Ishikawa (cell line): ENCODE results near the gene RIMBP2.

ENCODE experiments used
- CEBPB ChIP-seq: IDR thresholded peaks from 2 replicates; pipeline ENCODE4 v1.6.1; 2012
- CREB1 ChIP-seq: IDR thresholded peaks from 2 replicates; pipeline ENCODE4 v1.6.1; 2012; ENCODE audit warnings: low read depth
- EGR1 ChIP-seq: IDR thresholded peaks from 2 replicates; pipeline ENCODE4 v1.6.1; 2012
- EP300 ChIP-seq: IDR thresholded peaks from 2 replicates; pipeline ENCODE4 v1.6.1; 2012; ENCODE audit warnings: borderline replicate concordance
- FOXM1 ChIP-seq: IDR thresholded peaks from 2 replicates; pipeline ENCODE4 v1.6.1; 2012; ENCODE audit warnings: low read depth, borderline replicate concordance
- MAX ChIP-seq: IDR thresholded peaks from 2 replicates; pipeline ENCODE4 v1.6.1; 2012
- NFIC ChIP-seq: IDR thresholded peaks from 2 replicates; pipeline ENCODE4 v1.6.1; 2012
- RAD21 ChIP-seq: IDR thresholded peaks from 2 replicates; pipeline ENCODE4 v1.6.1; 2012; ENCODE audit warnings: low read depth
- TAF1 ChIP-seq: IDR thresholded peaks from 2 replicates; pipeline ENCODE4 v1.6.1; 2012; ENCODE audit warnings: low read depth, mild to moderate bottlenecking
- TCF12 ChIP-seq: IDR thresholded peaks from 2 replicates; pipeline ENCODE4 v1.6.1; 2012; ENCODE audit warnings: low read depth
- TEAD4 ChIP-seq: IDR thresholded peaks from 2 replicates; pipeline ENCODE4 v1.6.1; 2012
- YY1 ChIP-seq: IDR thresholded peaks from 2 replicates; pipeline ENCODE4 v1.6.1; 2012; ENCODE audit warnings: low read depth
- ZBTB7A ChIP-seq: IDR thresholded peaks from 2 replicates; pipeline ENCODE4 v1.6.1; 2012; ENCODE audit warnings: low read depth
- TF ChIP-seq, protein P1 (sequence below): IDR thresholded peaks from 2 replicates; pipeline ENCODE4 v1.6.1; 2012; ENCODE audit warnings: low read depth, mild to moderate bottlenecking
- TF ChIP-seq, protein P2 (sequence below): IDR thresholded peaks from 2 replicates; pipeline ENCODE4 v1.6.1; 2012

Gene RIMBP2

DNA sequence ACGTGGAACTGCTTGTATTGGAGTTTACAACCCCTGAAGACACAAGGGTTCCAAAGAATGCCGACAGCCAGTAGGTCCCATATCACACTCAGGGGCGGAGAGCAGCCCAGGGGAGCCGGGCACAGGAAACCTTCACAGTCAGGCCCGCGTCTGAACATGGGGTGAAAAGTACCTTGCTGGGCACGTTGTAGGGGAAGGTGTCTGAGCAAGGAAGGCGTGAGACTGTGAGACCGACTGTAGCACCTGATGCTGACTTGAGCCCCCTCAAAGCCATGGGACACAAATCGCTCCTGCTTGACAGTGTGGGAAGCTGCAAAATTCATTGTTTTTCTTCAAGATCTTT lies 14.7 kb downstream of the RIMBP2 start:
- TF ChIP-seq, protein P1, sequence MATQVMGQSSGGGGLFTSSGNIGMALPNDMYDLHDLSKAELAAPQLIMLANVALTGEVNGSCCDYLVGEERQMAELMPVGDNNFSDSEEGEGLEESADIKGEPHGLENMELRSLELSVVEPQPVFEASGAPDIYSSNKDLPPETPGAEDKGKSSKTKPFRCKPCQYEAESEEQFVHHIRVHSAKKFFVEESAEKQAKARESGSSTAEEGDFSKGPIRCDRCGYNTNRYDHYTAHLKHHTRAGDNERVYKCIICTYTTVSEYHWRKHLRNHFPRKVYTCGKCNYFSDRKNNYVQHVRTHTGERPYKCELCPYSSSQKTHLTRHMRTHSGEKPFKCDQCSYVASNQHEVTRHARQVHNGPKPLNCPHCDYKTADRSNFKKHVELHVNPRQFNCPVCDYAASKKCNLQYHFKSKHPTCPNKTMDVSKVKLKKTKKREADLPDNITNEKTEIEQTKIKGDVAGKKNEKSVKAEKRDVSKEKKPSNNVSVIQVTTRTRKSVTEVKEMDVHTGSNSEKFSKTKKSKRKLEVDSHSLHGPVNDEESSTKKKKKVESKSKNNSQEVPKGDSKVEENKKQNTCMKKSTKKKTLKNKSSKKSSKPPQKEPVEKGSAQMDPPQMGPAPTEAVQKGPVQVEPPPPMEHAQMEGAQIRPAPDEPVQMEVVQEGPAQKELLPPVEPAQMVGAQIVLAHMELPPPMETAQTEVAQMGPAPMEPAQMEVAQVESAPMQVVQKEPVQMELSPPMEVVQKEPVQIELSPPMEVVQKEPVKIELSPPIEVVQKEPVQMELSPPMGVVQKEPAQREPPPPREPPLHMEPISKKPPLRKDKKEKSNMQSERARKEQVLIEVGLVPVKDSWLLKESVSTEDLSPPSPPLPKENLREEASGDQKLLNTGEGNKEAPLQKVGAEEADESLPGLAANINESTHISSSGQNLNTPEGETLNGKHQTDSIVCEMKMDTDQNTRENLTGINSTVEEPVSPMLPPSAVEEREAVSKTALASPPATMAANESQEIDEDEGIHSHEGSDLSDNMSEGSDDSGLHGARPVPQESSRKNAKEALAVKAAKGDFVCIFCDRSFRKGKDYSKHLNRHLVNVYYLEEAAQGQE, result no peak
- TF ChIP-seq CREB1 (no peak), YY1 (no peak), TCF12 (no peak), EP300 (no peak), ZBTB7A (no peak), FOXM1 (no peak), EGR1 (no peak), CEBPB (no peak), NFIC (no peak), TEAD4 (no peak), TAF1 (no peak), RAD21 (no peak)
- TF ChIP-seq, protein P2, sequence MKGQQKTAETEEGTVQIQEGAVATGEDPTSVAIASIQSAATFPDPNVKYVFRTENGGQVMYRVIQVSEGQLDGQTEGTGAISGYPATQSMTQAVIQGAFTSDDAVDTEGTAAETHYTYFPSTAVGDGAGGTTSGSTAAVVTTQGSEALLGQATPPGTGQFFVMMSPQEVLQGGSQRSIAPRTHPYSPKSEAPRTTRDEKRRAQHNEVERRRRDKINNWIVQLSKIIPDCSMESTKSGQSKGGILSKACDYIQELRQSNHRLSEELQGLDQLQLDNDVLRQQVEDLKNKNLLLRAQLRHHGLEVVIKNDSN, result no peak

GRCh38 chr12:130700492-130701401 lies 15.4 kb downstream of the RIMBP2 start:
- TF ChIP-seq EGR1, result no peak
- TF ChIP-seq NFIC, result no peak

GRCh38 chr12:130698106-130698505 lies 18.0 kb downstream of the RIMBP2 start:
- TF ChIP-seq MAX, result no peak
- TF ChIP-seq TCF12, result no peak
- TF ChIP-seq ZBTB7A, result no peak
- no peak for TF ChIP-seq CEBPB
- TF ChIP-seq TEAD4, result no peak
- TF ChIP-seq, protein P1, result no peak
- no peak for TF ChIP-seq NFIC
- no peak for TF ChIP-seq EGR1
- no peak for TF ChIP-seq TAF1
- no peak for TF ChIP-seq RAD21
- no peak for TF ChIP-seq EP300
- TF ChIP-seq YY1, result no peak

DNA sequence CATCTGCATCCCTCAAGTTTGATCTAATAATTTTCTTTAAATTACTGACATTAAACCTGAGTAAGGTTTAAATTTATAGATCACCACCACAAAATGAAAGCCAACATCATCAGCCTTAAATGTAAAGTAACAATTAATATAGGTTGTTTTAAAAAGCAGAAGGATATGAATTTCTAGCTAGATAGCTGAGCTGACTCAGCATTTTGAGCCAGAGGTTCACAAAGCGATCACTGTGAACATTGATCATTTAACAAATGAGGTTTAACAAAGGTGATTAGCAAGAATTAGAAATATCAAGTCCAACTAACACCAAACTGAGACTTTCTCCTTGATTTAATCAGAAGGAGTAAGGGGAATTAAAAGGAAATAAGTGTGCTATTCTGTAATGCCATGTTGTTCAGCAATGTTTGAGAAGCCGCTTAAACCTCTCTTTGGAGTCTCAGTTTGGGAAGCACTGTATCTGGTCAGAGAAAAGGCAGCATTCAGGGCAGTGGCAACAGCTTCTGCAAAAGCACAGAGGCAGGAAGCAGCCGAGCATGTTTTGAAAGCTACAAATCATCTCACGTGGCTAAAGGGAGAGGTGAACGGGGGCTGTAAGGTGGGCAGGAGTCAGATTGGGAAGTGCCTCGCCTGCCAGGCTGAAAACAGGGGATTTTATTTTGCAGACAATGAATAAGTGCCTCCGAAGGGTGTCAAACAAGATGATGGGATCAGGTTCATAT lies 19.6 kb downstream of the RIMBP2 start:
- no peak for TF ChIP-seq ZBTB7A
- TF ChIP-seq, protein P1, result no peak
- no peak for TF ChIP-seq TAF1
- TF ChIP-seq EP300, result no peak
- TF ChIP-seq MAX, result no peak
- TF ChIP-seq, protein P2, result no peak

- TF ChIP-seq ZBTB7A (no peak), TCF12 (no peak), CEBPB (no peak), FOXM1 (no peak), EGR1 (no peak), NFIC (no peak), CREB1 (no peak), RAD21 (no peak), MAX (no peak), EP300 (no peak), TAF1 (no peak), TEAD4 (no peak), YY1 (no peak)
- TF ChIP-seq, protein P2, result no peak
- TF ChIP-seq, protein P1, result no peak
Observed at GRCh38 chr12:130695061-130695460, 21.0 kb downstream of the RIMBP2 start.
